C4-2B (cell line): Measurements from ENCODE around the gene SLCO3A1.

ENCODE experiments used
- H3K27ac ChIP-seq: fragments of 450-650 bp; 2 replicates; pipeline ENCODE4 v1.5.1; 2017
- CTCF ChIP-seq: fragments of 450-650 bp; conservative IDR thresholded peaks from 2 replicates; pipeline ENCODE4 v1.5.1; 2017; ENCODE audit warnings: mild to moderate bottlenecking
- ZFX ChIP-seq: fragments of 450-650 bp; IDR thresholded peaks from 2 replicates; pipeline ENCODE4 v1.6.1; 2017

SLCO3A1 gene

GRCh38 chr15:91895051-91895450, 41.5 kb downstream of the SLCO3A1 start:
- TF ChIP-seq CTCF (no peak), ZFX (no peak)
- H3K27ac ChIP-seq = no peak overlapping the region

GRCh38 chr15:91896341-91897055, 43.0 kb downstream of the SLCO3A1 start:
- no peak overlapping the region for H3K27ac ChIP-seq
- TF ChIP-seq ZFX = no peak
- no peak for TF ChIP-seq CTCF

- no peak for TF ChIP-seq ZFX
- TF ChIP-seq CTCF = no peak
- H3K27ac ChIP-seq = no peak overlapping the region
Measured at GRCh38 chr15:91897585-91898372, 44.3 kb downstream of the SLCO3A1 start.

- TF ChIP-seq ZFX = no peak
- H3K27ac ChIP-seq = no peak overlapping the region
Measured at GRCh38 chr15:91898843-91899242, 45.3 kb downstream of the SLCO3A1 start.

DNA sequence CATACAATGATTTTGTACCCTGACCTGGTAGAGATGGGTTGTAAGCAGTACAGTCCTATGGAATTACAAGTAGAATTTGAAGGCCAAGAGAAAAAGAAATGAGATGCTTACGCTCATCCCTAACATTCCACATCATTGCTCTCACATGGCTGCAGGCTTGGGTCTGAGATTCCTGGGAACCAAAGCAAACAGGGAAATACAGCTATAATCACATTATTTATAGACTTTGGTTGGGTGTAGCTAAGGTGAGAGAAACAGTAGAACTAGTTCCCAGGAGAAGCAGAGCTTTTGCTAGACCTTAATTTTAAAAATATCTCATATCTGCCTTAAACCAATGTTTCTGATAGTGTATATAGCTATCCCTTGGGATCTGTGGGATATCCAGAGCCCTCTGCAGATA, 51.4 kb downstream of the SLCO3A1 start:
- no peak for TF ChIP-seq ZFX
- TF ChIP-seq CTCF = no peak

DNA sequence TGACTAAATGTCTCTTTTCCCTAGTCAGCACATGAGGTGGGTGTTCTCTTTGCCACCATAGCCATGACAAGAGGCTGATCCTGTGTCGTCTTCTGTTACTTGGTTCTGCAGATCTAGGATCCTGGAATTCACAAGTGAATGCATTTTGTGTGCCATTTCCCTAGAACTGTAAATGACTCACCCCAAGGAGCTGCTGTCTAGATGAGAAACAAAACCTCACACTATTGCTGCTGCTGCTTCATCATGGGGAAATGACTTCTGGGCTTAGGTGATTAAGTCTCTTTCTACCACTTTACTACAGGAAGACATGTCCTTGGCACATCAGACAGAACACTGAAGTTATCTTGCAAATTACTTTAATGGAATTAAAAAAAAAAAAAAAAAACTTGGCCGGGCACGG, 54.9 kb downstream of the SLCO3A1 start:
- TF ChIP-seq ZFX = no peak
- TF ChIP-seq CTCF = no peak
- no peak overlapping the region for H3K27ac ChIP-seq

More for the DNA sequence above, 51.4 kb downstream of the SLCO3A1 start:
- no peak overlapping the region for H3K27ac ChIP-seq

DNA sequence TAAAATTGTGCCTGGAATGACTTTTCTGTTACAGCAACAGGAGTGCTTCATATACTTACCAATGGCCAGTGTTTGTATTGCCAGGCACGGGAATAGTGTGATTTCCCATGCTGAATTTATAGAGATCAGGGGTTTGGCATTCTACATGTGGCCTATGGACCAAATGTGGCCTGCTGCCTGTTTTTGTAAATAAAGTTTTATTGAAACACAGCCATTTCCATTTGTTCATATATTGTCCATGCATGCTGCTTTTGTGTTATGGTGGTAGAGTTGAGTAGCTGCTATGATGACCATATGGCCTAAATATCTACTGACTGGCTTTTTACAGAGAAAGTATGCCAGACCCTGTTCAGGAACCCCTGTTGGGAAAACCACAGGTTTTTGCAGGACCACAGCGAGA, 55.6 kb downstream of the SLCO3A1 start:
- TF ChIP-seq ZFX (no peak), CTCF (no peak)
- no peak overlapping the region for H3K27ac ChIP-seq

GRCh38 chr15:91909574-91909973, 56.1 kb downstream of the SLCO3A1 start:
- no peak overlapping the region for H3K27ac ChIP-seq
- TF ChIP-seq CTCF (no peak), ZFX (no peak)
